HepG2 (cell line): ENCODE measurements around the gene KLF7. TPM values are rescaled to one million over a fixed set of nuclear protein-coding genes. Genes with fewer than 3 reads are reported as not detected.

ENCODE experiments used
- ATAC-seq: fragments of 200-7000 bp; cut with Tn5 transposase; 3 replicates; pipeline ENCODE4 v1.9.1; 2020; ENCODE audit warnings: mild to moderate bottlenecking, moderate library complexity
- BruUV-seq: library from RNA; stranded (reverse); fragments of 400-500 nt; replicated peaks from 2 replicates; lab custom pipeline; 2021; lab: Mats Ljungman, UMichigan
- CTCF ChIA-PET: fragments of 300-600 bp; formaldehyde crosslinking; extraction: SDS; loops from one replicate; lab custom pipeline; 2021; ENCODE audit warnings: low total read pairs, inconsistent platforms, low intra/inter-chr PET ratio; lab: Yijun Ruan, JAX
- POLR2A ChIA-PET: fragments of 350-600 bp; sonication (Branson Sonifier 250); formaldehyde crosslinking; loops from one replicate; lab custom pipeline; 2020; ENCODE audit warnings: antibody characterized with exemption, inconsistent platforms; lab: Yijun Ruan, JAX
- DNase-seq: peaks from one replicate; pipeline ENCODE4 v3.0.0-alpha.2; 2015; ENCODE audit warnings: low spot score
- FAIRE-seq: peaks from 3 replicates; lab custom pipeline; 2011; peaks lifted over from hg19 to GRCh38; lab: Jason Lieb, UNC
- H2AFZ ChIP-seq: one replicate; pipeline ENCODE4 v1.6.1; 2011; ENCODE audit warnings: low read length, inconsistent platforms
- H3K27ac ChIP-seq: fragments of 300-600 bp; 3 replicates; pipeline ENCODE4 v1.8.0; 2011; ENCODE audit warnings: mixed run types, mild to moderate bottlenecking, mixed read lengths, low read length, inconsistent platforms; ENCODE audit not compliant: insufficient read depth; ENCODE audit errors: extremely low read length
- H3K27me3 ChIP-seq, 2 experiments: fragments of 200-600 bp in 1 of 2; 2 replicates in 1 of 2; 3 replicates in 1 of 2; pipeline versions ENCODE4 v1.6.0 to v1.8.0; 2011; ENCODE audit warnings: low read length in 2 of 2, mild to moderate bottlenecking in 2 of 2, moderate library complexity in 2 of 2, inconsistent platforms in 1 of 2; ENCODE audit not compliant: insufficient read depth in 2 of 2, control insufficient read depth in 1 of 2
- H3K36me3 ChIP-seq, 2 experiments: fragments of 200-600 bp in 1 of 2; replicated peaks in 1 of 2; 2 replicates in 1 of 2; 3 replicates in 1 of 2; pipeline versions ENCODE4 v1.5.1 to v1.8.0; 2011; ENCODE audit warnings: low read length in 2 of 2, inconsistent platforms in 1 of 2; ENCODE audit not compliant: insufficient read depth in 2 of 2, control insufficient read depth in 1 of 2
- H3K4me1 ChIP-seq: 2 replicates; pipeline ENCODE4 v1.5.1; 2012; ENCODE audit warnings: low read length, inconsistent platforms; ENCODE audit not compliant: insufficient read depth
- H3K4me2 ChIP-seq: 2 replicates; pipeline ENCODE4 v1.6.0; 2011; ENCODE audit warnings: low read depth, low read length, inconsistent platforms
- H3K4me3 ChIP-seq, 3 experiments: fragments of 200-600 bp in 1 of 3; sonication (generic), shearing (Covaris generic) in 1 of 3; replicated peaks in 1 of 3; 2 replicates each; pipeline ENCODE4 v1.5.1; 2011 to 2016; ENCODE audit warnings: low read length in 3 of 3, inconsistent platforms in 2 of 3, low read depth in 2 of 3, mild to moderate bottlenecking in 2 of 3, control low read depth in 1 of 3, mixed read lengths in 1 of 3; ENCODE audit not compliant: insufficient read depth in 1 of 3
- H3K79me2 ChIP-seq: one replicate; pipeline ENCODE4 v1.6.1; 2011; ENCODE audit warnings: low read length, inconsistent platforms; ENCODE audit not compliant: insufficient read depth
- H3K9ac ChIP-seq: 2 replicates; pipeline ENCODE4 v1.6.0; 2011; ENCODE audit warnings: mild to moderate bottlenecking, low read depth, low read length, inconsistent platforms; ENCODE audit not compliant: insufficient read depth
- H3K9me3 ChIP-seq: 2 replicates; pipeline ENCODE4 v1.5.1; 2012; ENCODE audit warnings: mild to moderate bottlenecking, low read length
- H4K20me1 ChIP-seq: 2 replicates; pipeline ENCODE4 v1.6.0; 2011; ENCODE audit warnings: inconsistent platforms, mild to moderate bottlenecking, low read length, moderate library complexity; ENCODE audit not compliant: insufficient read depth
- ARHGAP35 ChIP-seq: sonication (generic); formaldehyde crosslinking; IDR thresholded peaks from 2 replicates; pipeline ENCODE4 v1.9.0; 2022; ENCODE audit warnings: mild to moderate bottlenecking, inconsistent platforms, moderate library complexity, missing genetic modification reagents, borderline replicate concordance
- CEBPG ChIP-seq: IDR thresholded peaks from 2 replicates; pipeline ENCODE4 v1.6.1; 2016
- FOXP1 ChIP-seq, 2 experiments: fragments of 450-650 bp in 1 of 2; IDR thresholded peaks; 2 replicates each; pipeline ENCODE4 v1.6.1; 2017 to 2018; ENCODE audit warnings: antibody characterized with exemption in 1 of 2
- MTA1 ChIP-seq: sonication (generic); formaldehyde crosslinking; IDR thresholded peaks from 2 replicates; pipeline ENCODE4 v1.4.0; 2020; ENCODE audit warnings: missing genetic modification reagents, mild to moderate bottlenecking, borderline replicate concordance
- MXD3 ChIP-seq: IDR thresholded peaks from 2 replicates; pipeline ENCODE4 v1.6.1; 2016; ENCODE audit warnings: mild to moderate bottlenecking, missing biosample characterization, missing genetic modification reagents
- SAFB2 ChIP-seq: sonication (generic); formaldehyde crosslinking; IDR thresholded peaks from 2 replicates; pipeline ENCODE4 v1.5.1; 2020; ENCODE audit warnings: missing genetic modification reagents, low read depth, mild to moderate bottlenecking, borderline replicate concordance
- SOX13 ChIP-seq, 3 experiments: fragments of 450-650 bp in 1 of 3; sonication (generic) in 1 of 3; formaldehyde crosslinking in 1 of 3; IDR thresholded peaks in 2 of 3; conservative IDR thresholded peaks in 1 of 3; 2 replicates each; pipeline versions ENCODE4 v1.5.0 to v1.6.1; 2016 to 2020; ENCODE audit warnings: antibody characterized with exemption in 1 of 3, mild to moderate bottlenecking in 1 of 3, missing compliant biosample characterization in 1 of 3, missing genetic modification reagents in 1 of 3, moderate library complexity in 1 of 3
- TEAD3 ChIP-seq: optimal IDR thresholded peaks from 2 replicates; pipeline ENCODE3; 2016; ENCODE audit warnings: borderline replicate concordance
- ZNF263 ChIP-seq: sonication (generic); formaldehyde crosslinking; IDR thresholded peaks from 2 replicates; pipeline ENCODE4 v1.4.0; 2020; ENCODE audit warnings: missing genetic modification reagents
- WGBS: methylation state at CpG from one replicate; pipeline ENCODE4 v1.1.6; 2017; ENCODE audit warnings: low lambda C conversion rate; 5-methylcytosine and 5-hydroxymethylcytosine counted together
- in situ Hi-C: cut with HindIII; loops from 2 replicates; pipeline ENCODE4 v1.10.0; 2017; ENCODE audit warnings: low pct_unique_long_range_greater_than_20kb; ENCODE audit not compliant: extremely low pct_ligation_motif_present
- intact Hi-C: fragments of 100-400 bp; cut with micrococcal nuclease; formaldehyde crosslinking; loops from one replicate; pipeline ENCODE4 v1.10.0; 2022; ENCODE audit not compliant: unreplicated experiment
- polyA plus RNA-seq, 8 experiments: library from polyadenylated mRNA; depleted of rRNA in 3 of 8; stranded (reverse) in 7 of 8; unstranded in 1 of 8; fragments of >200 nt; fragmentation: Illumina TruSeq in 4 of 8; extraction: Trizol in 4 of 8; gene quantifications; 2 replicates each; pipeline versions ENCODE4 v1.2.1 to v1.2.3, GENCODE V29; 2011 to 2016; ENCODE audit warnings: low read depth in 4 of 8, missing spikeins in 1 of 8, mixed read lengths in 1 of 8; ENCODE audit not compliant: insufficient read depth in 1 of 8
- total RNA-seq, 5 experiments: library from RNA; depleted of rRNA; stranded (reverse); fragments of >200 nt; fragmentation: Illumina TruSeq; extraction: Trizol; gene quantifications; 2 replicates each; pipeline ENCODE4 v1.2.3, GENCODE V29; 2016; ENCODE audit warnings: low read depth in 1 of 5
- TF ChIP-seq, protein P1 (sequence below), 2 experiments: IDR thresholded peaks; 2 replicates each; pipeline ENCODE4 v1.6.1; 2011 to 2012; ENCODE audit warnings: low read length in 2 of 2, borderline replicate concordance in 1 of 2, low read depth in 1 of 2, mild to moderate bottlenecking in 1 of 2, moderate library complexity in 1 of 2
- TF ChIP-seq, protein P2 (sequence below): IDR thresholded peaks from 2 replicates; pipeline ENCODE4 v1.6.1; 2016; ENCODE audit warnings: low read depth, control low read depth
- TF ChIP-seq, protein P3 (sequence below): IDR thresholded peaks from 2 replicates; pipeline ENCODE4 v1.6.1; 2016; ENCODE audit warnings: missing compliant biosample characterization, missing genetic modification reagents, borderline replicate concordance

The KLF7 gene
- total and polyA plus RNA-seq, 2 of the 13 experiments (the other 11 are each of a cell fraction or from before 2014, with no cell fraction given): 2.6 to 5.4 TPM

DNA sequence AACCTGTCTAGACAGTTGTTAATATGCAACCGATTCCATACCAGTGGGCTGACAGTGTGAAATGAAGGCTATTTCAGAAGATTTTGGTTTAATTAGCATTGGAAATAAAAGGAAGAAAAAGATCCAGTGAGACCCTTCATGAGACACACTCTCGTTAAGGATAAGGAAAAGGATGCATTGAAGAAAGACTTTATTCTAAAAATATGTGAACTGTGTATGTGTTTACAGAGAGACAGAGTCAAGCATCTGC lies 2.1 kb downstream of the KLF7 start (continued):
- no peak for TF ChIP-seq MXD3

DNA sequence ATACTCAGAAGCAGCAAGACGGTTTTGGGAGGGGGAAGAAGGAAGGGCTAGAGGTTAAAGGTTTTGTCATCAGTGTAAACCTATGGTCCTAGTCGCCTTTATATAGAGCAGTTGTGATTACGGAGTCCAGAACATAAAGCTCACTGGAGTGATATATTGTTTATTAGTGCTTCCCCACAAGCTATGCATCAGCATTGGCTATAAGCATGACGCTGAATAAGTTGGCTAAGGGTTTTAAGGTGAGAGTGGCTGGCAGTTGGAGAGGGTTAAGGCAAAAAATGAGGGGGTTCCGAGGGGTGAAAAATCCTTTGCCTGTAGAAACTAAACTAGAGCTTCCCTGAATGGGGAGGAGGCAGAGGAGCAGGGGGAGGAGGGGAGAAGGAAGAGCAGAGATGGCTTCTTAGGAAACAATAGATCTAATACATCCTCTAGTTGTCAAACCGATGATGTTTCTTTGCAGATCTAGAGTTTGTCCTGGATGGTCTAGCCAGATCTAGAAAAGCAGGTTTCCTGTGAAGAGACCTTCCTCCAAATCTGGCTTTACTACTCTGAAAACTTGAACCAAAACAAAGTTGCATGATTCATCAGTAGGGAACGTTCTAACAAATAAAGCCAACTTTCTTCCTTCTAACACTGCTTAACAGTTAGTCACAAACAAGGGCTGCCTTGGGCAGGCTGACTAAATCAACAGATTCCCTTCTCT lies 2.5 kb downstream of the KLF7 start:
- BruUV-seq: no TSS peak
- Histone ChIP-seq H3K36me3 (no peaks in the 10 kb centered on the region), H3K9me3 (no peaks in the 10 kb centered on the region), H3K79me2 (peaks cover 11% of the 10 kb centered on the region), H3K9ac (peak overlapping the region; percentile 98; the same call in 1 of the 2 replicates), H4K20me1 (peaks cover 5% of the 10 kb centered on the region; the same call in 1 of the 2 replicates), H3K27me3 (peaks cover 0 to 4% of the 10 kb centered on the region in 2 experiments; a peak in 2 of 5 replicates), H2AFZ (no peak overlapping the region), H3K4me1 (peaks cover 41% of the 10 kb centered on the region), H3K27ac (peak overlapping the region; percentile 23), H3K4me3 (peak overlapping the region in 2 of 3 experiments; percentile 78 to 86; a peak in 3 of 6 replicates), H3K4me2 (peak overlapping the region; percentile 95)
- POLR2A ChIA-PET: no interaction called here
- CTCF ChIA-PET: no interaction called here
- in situ Hi-C loops: no loop called here
- intact Hi-C loops: loop anchor here (10.0 kb wide), 3 partner anchors 118 to 312 kb away; no protein-coding TSS in a partner anchor
- peak; percentile 40 for ATAC-seq
- 48% methylated on average over 7 of the region's 7 CpGs for WGBS
- no peak for FAIRE-seq
- DNase-seq: peak; percentile 75
- TF ChIP-seq CEBPG (CRISPR knock-in tag): 0 out of 2 replicates have a peak, but pooled peaks have one; percentile 5
- TF ChIP-seq SOX13 (IDR thresholded peaks at IDR 0.05): no peak
- peak in 1 of 2 experiments; percentile 29; a peak in 1 of 4 replicates for TF ChIP-seq SOX13 (CRISPR knock-in tag; conservative IDR thresholded peaks at IDR 0.05 in 1 of 2, IDR thresholded peaks at IDR 0.05 in 1 of 2)
- no peak for TF ChIP-seq FOXP1 (IDR thresholded peaks at IDR 0.05)
- 0 out of 2 replicates have a peak, but pooled peaks have one; percentile 6 for TF ChIP-seq FOXP1 (CRISPR knock-in tag; IDR thresholded peaks at IDR 0.05)
- TF ChIP-seq SAFB2: no peak
- TF ChIP-seq ARHGAP35 (CRISPR knock-in tag): no peak
- TF ChIP-seq MTA1 (CRISPR knock-in tag): no peak
- 0 out of 2 replicates have a peak, but pooled peaks have one; percentile 20 for TF ChIP-seq ZNF263 (CRISPR knock-in tag)
- TF ChIP-seq, protein P1, sequence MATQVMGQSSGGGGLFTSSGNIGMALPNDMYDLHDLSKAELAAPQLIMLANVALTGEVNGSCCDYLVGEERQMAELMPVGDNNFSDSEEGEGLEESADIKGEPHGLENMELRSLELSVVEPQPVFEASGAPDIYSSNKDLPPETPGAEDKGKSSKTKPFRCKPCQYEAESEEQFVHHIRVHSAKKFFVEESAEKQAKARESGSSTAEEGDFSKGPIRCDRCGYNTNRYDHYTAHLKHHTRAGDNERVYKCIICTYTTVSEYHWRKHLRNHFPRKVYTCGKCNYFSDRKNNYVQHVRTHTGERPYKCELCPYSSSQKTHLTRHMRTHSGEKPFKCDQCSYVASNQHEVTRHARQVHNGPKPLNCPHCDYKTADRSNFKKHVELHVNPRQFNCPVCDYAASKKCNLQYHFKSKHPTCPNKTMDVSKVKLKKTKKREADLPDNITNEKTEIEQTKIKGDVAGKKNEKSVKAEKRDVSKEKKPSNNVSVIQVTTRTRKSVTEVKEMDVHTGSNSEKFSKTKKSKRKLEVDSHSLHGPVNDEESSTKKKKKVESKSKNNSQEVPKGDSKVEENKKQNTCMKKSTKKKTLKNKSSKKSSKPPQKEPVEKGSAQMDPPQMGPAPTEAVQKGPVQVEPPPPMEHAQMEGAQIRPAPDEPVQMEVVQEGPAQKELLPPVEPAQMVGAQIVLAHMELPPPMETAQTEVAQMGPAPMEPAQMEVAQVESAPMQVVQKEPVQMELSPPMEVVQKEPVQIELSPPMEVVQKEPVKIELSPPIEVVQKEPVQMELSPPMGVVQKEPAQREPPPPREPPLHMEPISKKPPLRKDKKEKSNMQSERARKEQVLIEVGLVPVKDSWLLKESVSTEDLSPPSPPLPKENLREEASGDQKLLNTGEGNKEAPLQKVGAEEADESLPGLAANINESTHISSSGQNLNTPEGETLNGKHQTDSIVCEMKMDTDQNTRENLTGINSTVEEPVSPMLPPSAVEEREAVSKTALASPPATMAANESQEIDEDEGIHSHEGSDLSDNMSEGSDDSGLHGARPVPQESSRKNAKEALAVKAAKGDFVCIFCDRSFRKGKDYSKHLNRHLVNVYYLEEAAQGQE (IDR thresholded peaks at IDR 0.05; ENCODE audit: borderline replicate concordance in 1 of 2, low read depth in 1 of 2, low read length in 2 of 2): 0 out of 4 replicates have a peak, but pooled peaks of 1 of the 2 experiments have one; percentile 23
- TF ChIP-seq TEAD3 (CRISPR knock-in tag): peak; percentile 44
- TF ChIP-seq, protein P2, sequence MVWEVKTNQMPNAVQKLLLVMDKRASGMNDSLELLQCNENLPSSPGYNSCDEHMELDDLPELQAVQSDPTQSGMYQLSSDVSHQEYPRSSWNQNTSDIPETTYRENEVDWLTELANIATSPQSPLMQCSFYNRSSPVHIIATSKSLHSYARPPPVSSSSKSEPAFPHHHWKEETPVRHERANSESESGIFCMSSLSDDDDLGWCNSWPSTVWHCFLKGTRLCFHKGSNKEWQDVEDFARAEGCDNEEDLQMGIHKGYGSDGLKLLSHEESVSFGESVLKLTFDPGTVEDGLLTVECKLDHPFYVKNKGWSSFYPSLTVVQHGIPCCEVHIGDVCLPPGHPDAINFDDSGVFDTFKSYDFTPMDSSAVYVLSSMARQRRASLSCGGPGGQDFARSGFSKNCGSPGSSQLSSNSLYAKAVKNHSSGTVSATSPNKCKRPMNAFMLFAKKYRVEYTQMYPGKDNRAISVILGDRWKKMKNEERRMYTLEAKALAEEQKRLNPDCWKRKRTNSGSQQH (CRISPR knock-in tag): peak; percentile 60; the same call in 1 of the 2 replicates
- TF ChIP-seq, protein P3, sequence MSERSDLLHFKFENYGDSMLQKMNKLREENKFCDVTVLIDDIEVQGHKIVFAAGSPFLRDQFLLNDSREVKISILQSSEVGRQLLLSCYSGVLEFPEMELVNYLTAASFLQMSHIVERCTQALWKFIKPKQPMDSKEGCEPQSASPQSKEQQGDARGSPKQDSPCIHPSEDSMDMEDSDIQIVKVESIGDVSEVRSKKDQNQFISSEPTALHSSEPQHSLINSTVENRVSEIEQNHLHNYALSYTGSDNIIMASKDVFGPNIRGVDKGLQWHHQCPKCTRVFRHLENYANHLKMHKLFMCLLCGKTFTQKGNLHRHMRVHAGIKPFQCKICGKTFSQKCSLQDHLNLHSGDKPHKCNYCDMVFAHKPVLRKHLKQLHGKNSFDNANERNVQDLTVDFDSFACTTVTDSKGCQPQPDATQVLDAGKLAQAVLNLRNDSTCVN (CRISPR knock-in tag): peak; percentile 91
